Chondrocyte (in vitro differentiated cells): Measurements from ENCODE around the gene SEC31A. TPM values are rescaled to one million over a fixed set of nuclear protein-coding genes. Genes with fewer than 3 reads are reported as not detected.

Experiments
- DNase-seq: peaks from one replicate; pipeline ENCODE4 v3.0.0; 2021; ENCODE audit warnings: mixed read lengths, low spot score
- H3K27ac Mint-ChIP-seq: one replicate; pipeline ENCODE4 v1.8.0; 2021; ENCODE audit warnings: mild to moderate bottlenecking, moderate library complexity, mixed read lengths; ENCODE audit not compliant: unreplicated experiment
- H3K27me3 Mint-ChIP-seq: 2 replicates; pipeline ENCODE4 v1.8.0; 2021; ENCODE audit warnings: low read depth, mixed read lengths
- H3K36me3 Mint-ChIP-seq: 2 replicates; pipeline ENCODE4 v1.8.0; 2021; ENCODE audit warnings: low read depth, mixed read lengths
- H3K4me1 Mint-ChIP-seq: 2 replicates; pipeline ENCODE4 v1.8.0; 2021; ENCODE audit warnings: low read depth, mild to moderate bottlenecking, mixed read lengths
- H3K4me3 Mint-ChIP-seq: one replicate; pipeline ENCODE4 v1.8.0; 2021; ENCODE audit warnings: mild to moderate bottlenecking, moderate library complexity, mixed read lengths; ENCODE audit not compliant: unreplicated experiment
- H3K9me3 Mint-ChIP-seq: 2 replicates; pipeline ENCODE4 v1.8.0; 2021; ENCODE audit warnings: low read depth, mixed read lengths
- total RNA-seq: library from RNA; stranded (reverse); gene quantifications from 3 replicates; pipeline ENCODE4 v1.2.1, GENCODE V29; 2021
- TF ChIP-seq, protein P1 (sequence below): fragments of 200-600 bp; sonication (generic); IDR thresholded peaks from 2 replicates; pipeline ENCODE4 v1.5.0; 2021; ENCODE audit warnings: antibody characterized with exemption, mild to moderate bottlenecking, moderate library complexity

SEC31A gene
- total RNA-seq, 1 donor from 2014 or later = 421 TPM

DNA sequence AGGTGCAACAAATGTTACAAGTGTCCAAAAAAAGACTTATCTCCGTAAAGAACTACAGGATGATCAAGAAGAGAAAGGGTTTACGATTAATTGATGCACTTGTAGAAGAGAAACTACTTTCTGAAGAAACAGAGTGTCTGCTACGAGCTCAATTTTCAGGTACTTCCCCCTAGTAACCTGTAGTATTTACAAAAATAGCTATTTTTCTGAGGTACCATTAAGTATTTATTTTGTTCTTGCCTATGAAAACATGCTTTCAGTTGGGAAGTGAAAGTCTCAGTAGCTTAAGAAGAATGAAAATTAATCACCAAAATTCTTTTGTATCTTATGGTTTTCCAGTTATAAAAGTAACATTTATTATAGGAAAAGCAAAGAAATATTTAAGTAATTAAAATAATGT, 15.5 kb upstream of the SEC31A start:
- Mint-ChIP-seq H3K36me3 (peaks cover 5% of the 10 kb centered on the region), H3K4me3 (no peak overlapping the region), H3K9me3 (no peaks in the 10 kb centered on the region), H3K27ac (no peak overlapping the region), H3K4me1 (peaks cover 8% of the 10 kb centered on the region), H3K27me3 (no peaks in the 10 kb centered on the region)
- no peak for DNase-seq
- TF ChIP-seq, protein P1, sequence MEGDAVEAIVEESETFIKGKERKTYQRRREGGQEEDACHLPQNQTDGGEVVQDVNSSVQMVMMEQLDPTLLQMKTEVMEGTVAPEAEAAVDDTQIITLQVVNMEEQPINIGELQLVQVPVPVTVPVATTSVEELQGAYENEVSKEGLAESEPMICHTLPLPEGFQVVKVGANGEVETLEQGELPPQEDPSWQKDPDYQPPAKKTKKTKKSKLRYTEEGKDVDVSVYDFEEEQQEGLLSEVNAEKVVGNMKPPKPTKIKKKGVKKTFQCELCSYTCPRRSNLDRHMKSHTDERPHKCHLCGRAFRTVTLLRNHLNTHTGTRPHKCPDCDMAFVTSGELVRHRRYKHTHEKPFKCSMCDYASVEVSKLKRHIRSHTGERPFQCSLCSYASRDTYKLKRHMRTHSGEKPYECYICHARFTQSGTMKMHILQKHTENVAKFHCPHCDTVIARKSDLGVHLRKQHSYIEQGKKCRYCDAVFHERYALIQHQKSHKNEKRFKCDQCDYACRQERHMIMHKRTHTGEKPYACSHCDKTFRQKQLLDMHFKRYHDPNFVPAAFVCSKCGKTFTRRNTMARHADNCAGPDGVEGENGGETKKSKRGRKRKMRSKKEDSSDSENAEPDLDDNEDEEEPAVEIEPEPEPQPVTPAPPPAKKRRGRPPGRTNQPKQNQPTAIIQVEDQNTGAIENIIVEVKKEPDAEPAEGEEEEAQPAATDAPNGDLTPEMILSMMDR = no peak

DNA sequence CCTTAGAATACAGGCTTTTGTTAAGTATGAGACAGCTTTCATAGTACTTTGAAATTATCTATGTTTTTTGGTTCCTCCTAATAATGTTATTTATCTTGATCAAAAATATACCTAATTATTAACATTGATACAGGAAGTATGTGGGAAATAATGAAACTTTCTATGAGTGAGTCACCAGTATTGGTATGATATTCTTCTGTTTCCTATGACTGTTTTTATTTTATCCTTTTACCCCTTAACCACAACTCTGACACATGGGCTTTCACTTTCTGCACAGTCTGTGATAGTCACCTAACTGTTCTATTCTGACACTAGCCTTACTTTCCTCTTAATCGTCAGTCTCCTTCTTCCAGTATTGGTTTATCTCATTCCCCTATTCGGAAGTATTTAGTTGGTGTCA, 14.3 kb upstream of the SEC31A start:
- H3K36me3 Mint-ChIP-seq = no peaks in the 10 kb centered on the region

DNA sequence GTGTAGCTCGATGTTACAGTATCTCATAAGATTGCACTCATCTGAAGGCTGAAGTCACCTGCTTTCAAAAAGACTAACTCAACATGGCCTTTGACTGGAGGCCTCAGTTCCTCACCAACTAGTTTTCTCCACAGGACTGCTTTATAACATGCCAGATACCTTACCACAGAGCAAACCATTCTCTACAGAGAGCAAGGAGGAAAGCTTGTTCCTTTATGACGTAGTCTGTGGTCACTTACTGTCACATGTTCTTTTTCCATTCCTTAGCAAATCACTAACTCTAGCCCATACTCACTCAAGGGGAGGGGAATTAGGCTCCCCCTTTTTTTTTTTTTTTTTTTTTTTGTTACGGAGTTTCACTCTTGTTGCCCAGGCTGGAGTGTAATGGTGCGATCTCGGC, 12.8 kb upstream of the SEC31A start:
- H3K27ac Mint-ChIP-seq = peak overlapping the region; percentile 42

More for the DNA sequence above, 14.3 kb upstream of the SEC31A start:
- DNase-seq = no peak
- H3K4me1 Mint-ChIP-seq = peaks cover 8% of the 10 kb centered on the region
- H3K27me3 Mint-ChIP-seq = no peaks in the 10 kb centered on the region
- H3K27ac Mint-ChIP-seq = peak overlapping the region; percentile 18
- TF ChIP-seq, protein P1 = no peak
- no peaks in the 10 kb centered on the region for H3K9me3 Mint-ChIP-seq
- H3K4me3 Mint-ChIP-seq = no peak overlapping the region

GRCh38 chr4:82901183-82901718, 10.3 kb upstream of the SEC31A start:
- no peaks in the 10 kb centered on the region for H3K27me3 Mint-ChIP-seq
- H3K36me3 Mint-ChIP-seq = no peaks in the 10 kb centered on the region
- H3K4me1 Mint-ChIP-seq = peaks cover 33% of the 10 kb centered on the region
- no peak overlapping the region for H3K4me3 Mint-ChIP-seq
- no peak overlapping the region for H3K27ac Mint-ChIP-seq
- H3K9me3 Mint-ChIP-seq = no peaks in the 10 kb centered on the region
- TF ChIP-seq, protein P1 = peak; percentile 7
- no peak for DNase-seq

More for the DNA sequence above, 12.8 kb upstream of the SEC31A start:
- TF ChIP-seq, protein P1 = no peak
- H3K4me3 Mint-ChIP-seq = no peak overlapping the region
- no peak for DNase-seq
- no peaks in the 10 kb centered on the region for H3K27me3 Mint-ChIP-seq
- no peaks in the 10 kb centered on the region for H3K9me3 Mint-ChIP-seq
- peaks cover 12% of the 10 kb centered on the region for H3K4me1 Mint-ChIP-seq
- no peaks in the 10 kb centered on the region for H3K36me3 Mint-ChIP-seq

DNA sequence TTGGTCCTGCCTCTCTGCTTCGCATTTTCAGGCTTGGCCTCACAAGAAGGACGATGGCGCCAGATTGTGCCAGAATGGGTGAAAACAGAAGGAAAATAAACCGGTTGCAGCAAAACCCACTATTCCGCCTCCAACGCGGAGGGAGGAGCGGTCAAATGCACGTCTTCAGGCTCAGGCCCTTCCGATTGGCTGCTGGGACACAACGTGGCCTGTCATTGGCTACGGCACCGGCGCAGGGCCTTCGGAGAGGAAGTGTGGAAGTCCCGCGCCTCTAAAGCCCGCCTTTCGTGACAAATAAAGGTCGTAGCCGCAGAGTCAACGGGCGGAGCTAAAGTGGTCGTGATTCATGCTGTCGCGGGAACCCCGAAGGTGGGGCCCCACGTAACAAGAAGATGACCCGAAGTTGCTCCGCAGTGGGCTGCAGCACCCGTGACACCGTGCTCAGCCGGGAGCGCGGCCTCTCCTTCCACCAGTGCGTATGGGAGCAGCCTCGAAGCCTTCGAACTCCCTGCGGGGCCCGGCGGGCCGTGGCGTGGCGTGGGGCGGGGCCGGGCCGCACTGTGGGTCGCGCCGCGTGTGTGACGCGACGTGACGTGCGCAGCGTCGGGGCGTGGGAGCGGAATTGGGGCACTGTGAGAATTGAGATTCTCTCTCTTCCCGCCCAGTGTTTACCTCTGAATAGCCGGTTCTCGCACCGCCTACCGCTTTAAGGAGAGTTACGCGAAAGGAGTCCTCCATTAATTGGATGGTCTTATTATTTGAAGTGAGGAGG, 9.6 kb upstream of the SEC31A start, which contains the start of gene THAP9:
THAP9 (plus strand) TSS at position 325 of the 772 bp plus-strand sequence; CDS start at position 393, 68 bp downstream.
- DNase-seq = peak; percentile 99
- H3K36me3 Mint-ChIP-seq = peaks cover 2% of the 10 kb centered on the region
- no peak within 1 kb of the TSS for H3K4me3 Mint-ChIP-seq
- H3K27me3 Mint-ChIP-seq = no peaks in the 10 kb centered on the region
- H3K4me1 Mint-ChIP-seq = peaks cover 35% of the 10 kb centered on the region
- H3K9me3 Mint-ChIP-seq = no peaks in the 10 kb centered on the region
- no peak within 1 kb of the TSS for H3K27ac Mint-ChIP-seq
- TF ChIP-seq, protein P1 = no peak
